ENCODE measurements around the gene CD274. TPM values are rescaled to one million over a fixed set of nuclear protein-coding genes. Genes with fewer than 3 reads are reported as not detected.
A peak's percentile ranks its signal among the peaks of the same experiment; 100 is the strongest.

The CD274 gene
- total and polyA plus RNA-seq, 2 donors (not counting 1 experiment from before 2014, with no cell fraction given), result 3.1 to 3.3 TPM

GRCh38 chr9:5452286-5452609 is 1.9 kb downstream of the CD274 start:
- no peak overlapping the region for H3K9ac ChIP-seq (ENCODE audit: insufficient read depth, low read length)
- H2AFZ ChIP-seq (ENCODE audit: low read length), result peak overlapping the region; percentile 28
- H4K20me1 ChIP-seq (ENCODE audit: control insufficient read depth, extremely low read depth, insufficient read depth, low read length), result no peaks in the 10 kb centered on the region
- H3K4me1 ChIP-seq (ENCODE audit: control insufficient read depth, extremely low read depth, insufficient read depth, low read length), result peaks cover 14% of the 10 kb centered on the region
- no peak overlapping the region for H3K27ac ChIP-seq (ENCODE audit: insufficient read depth, low read length)
- H3K79me2 ChIP-seq (ENCODE audit: control insufficient read depth, insufficient read depth, low read length), result peaks cover 27% of the 10 kb centered on the region
- H3K4me3 ChIP-seq (replicated peaks in 1 of 4; ENCODE audit: control extremely low read depth in 1 of 4, insufficient read depth in 1 of 4, low read depth in 3 of 4, low read length in 4 of 4), result no peak overlapping the region
- no peaks in the 10 kb centered on the region for H3K9me3 ChIP-seq (ENCODE audit: control insufficient read depth, insufficient read depth, low read depth, low read length)
- TF ChIP-seq EZH2 (IDR thresholded peaks at IDR 0.05; ENCODE audit: low read length, missing control alignments) (no peak), CTCF (conservative IDR thresholded peaks at IDR 0.05 in 1 of 2, IDR thresholded peaks at IDR 0.05 in 1 of 2; ENCODE audit: low read depth in 1 of 2, low read length in 2 of 2) (no peak)
- DNase-seq (ENCODE audit: low read depth in 2 of 2), result no peak
- no peaks in the 10 kb centered on the region for H3K27me3 ChIP-seq (ENCODE audit: control insufficient read depth, insufficient read depth, low read length)
- H3K36me3 ChIP-seq (ENCODE audit: control insufficient read depth, insufficient read depth, low read length), result peaks cover 2% of the 10 kb centered on the region
- H3K4me2 ChIP-seq (ENCODE audit: extremely low read depth, insufficient read depth, low read length), result peak overlapping the region; percentile 37

- Histone ChIP-seq H4K20me1 (ENCODE audit: control insufficient read depth, extremely low read depth, insufficient read depth, low read length) (no peaks in the 10 kb centered on the region), H2AFZ (ENCODE audit: low read length) (no peak overlapping the region), H3K27me3 (ENCODE audit: control insufficient read depth, insufficient read depth, low read length) (no peaks in the 10 kb centered on the region), H3K27ac (ENCODE audit: insufficient read depth, low read length) (no peak overlapping the region), H3K9me3 (ENCODE audit: control insufficient read depth, insufficient read depth, low read depth, low read length) (no peaks in the 10 kb centered on the region), H3K36me3 (ENCODE audit: control insufficient read depth, insufficient read depth, low read length) (peaks cover 2% of the 10 kb centered on the region), H3K4me2 (ENCODE audit: extremely low read depth, insufficient read depth, low read length) (no peak overlapping the region), H3K4me1 (ENCODE audit: control insufficient read depth, extremely low read depth, insufficient read depth, low read length) (peaks cover 14% of the 10 kb centered on the region), H3K9ac (ENCODE audit: insufficient read depth, low read length) (no peak overlapping the region), H3K4me3 (replicated peaks in 1 of 4; ENCODE audit: control extremely low read depth in 1 of 4, insufficient read depth in 1 of 4, low read depth in 3 of 4, low read length in 4 of 4) (no peak overlapping the region), H3K79me2 (ENCODE audit: control insufficient read depth, insufficient read depth, low read length) (peaks cover 27% of the 10 kb centered on the region)
- no peak for TF ChIP-seq EZH2 (IDR thresholded peaks at IDR 0.05; ENCODE audit: low read length, missing control alignments)
- no peak for TF ChIP-seq CTCF (conservative IDR thresholded peaks at IDR 0.05 in 1 of 2, IDR thresholded peaks at IDR 0.05 in 1 of 2; ENCODE audit: low read depth in 1 of 2, low read length in 2 of 2)
- DNase-seq (ENCODE audit: low read depth in 2 of 2), result no peak
Observed at GRCh38 chr9:5453004-5453403, 2.7 kb downstream of the CD274 start.

GRCh38 chr9:5453673-5454072 is 3.3 kb downstream of the CD274 start:
- Histone ChIP-seq H3K9ac (ENCODE audit: insufficient read depth, low read length) (no peak overlapping the region), H3K4me1 (ENCODE audit: control insufficient read depth, extremely low read depth, insufficient read depth, low read length) (peaks cover 14% of the 10 kb centered on the region), H4K20me1 (ENCODE audit: control insufficient read depth, extremely low read depth, insufficient read depth, low read length) (no peaks in the 10 kb centered on the region), H3K36me3 (ENCODE audit: control insufficient read depth, insufficient read depth, low read length) (peaks cover 2% of the 10 kb centered on the region), H3K79me2 (ENCODE audit: control insufficient read depth, insufficient read depth, low read length) (peaks cover 27% of the 10 kb centered on the region), H3K27me3 (ENCODE audit: control insufficient read depth, insufficient read depth, low read length) (no peaks in the 10 kb centered on the region), H3K4me3 (replicated peaks in 1 of 4; ENCODE audit: control extremely low read depth in 1 of 4, insufficient read depth in 1 of 4, low read depth in 3 of 4, low read length in 4 of 4) (no peak overlapping the region), H2AFZ (ENCODE audit: low read length) (no peak overlapping the region), H3K4me2 (ENCODE audit: extremely low read depth, insufficient read depth, low read length) (peak overlapping the region; percentile 38), H3K27ac (ENCODE audit: insufficient read depth, low read length) (no peak overlapping the region), H3K9me3 (ENCODE audit: control insufficient read depth, insufficient read depth, low read depth, low read length) (no peaks in the 10 kb centered on the region)
- no peak for DNase-seq (ENCODE audit: low read depth in 2 of 2)
- TF ChIP-seq CTCF (conservative IDR thresholded peaks at IDR 0.05 in 1 of 2, IDR thresholded peaks at IDR 0.05 in 1 of 2; ENCODE audit: low read depth in 1 of 2, low read length in 2 of 2) (no peak), EZH2 (IDR thresholded peaks at IDR 0.05; ENCODE audit: low read length, missing control alignments) (no peak)

Measured in fibroblast of lung (primary cell).